Hepatocyte (in vitro differentiated cells): Measurements from ENCODE around the gene NKD1. TPM values are rescaled to one million over a fixed set of nuclear protein-coding genes. Genes with fewer than 3 reads are reported as not detected.

Experiments
- DNase-seq: peaks from one replicate; pipeline ENCODE4 v3.0.0-alpha.2; 2016; ENCODE audit warnings: low spot score
- H2AFZ ChIP-seq: fragments of 200-600 bp; sonication (generic); 2 replicates; pipeline ENCODE4 v1.6.0; 2016; ENCODE audit warnings: antibody characterized with exemption, mild to moderate bottlenecking
- H3K27ac ChIP-seq: fragments of 200-600 bp; sonication (generic); 2 replicates; pipeline ENCODE4 v1.5.1; 2016; ENCODE audit warnings: mild to moderate bottlenecking
- H3K27me3 ChIP-seq: fragments of 200-600 bp; sonication (generic); 2 replicates; pipeline ENCODE4 v1.6.1; 2016
- H3K36me3 ChIP-seq: fragments of 200-600 bp; sonication (generic); replicated peaks from 2 replicates; pipeline ENCODE4 v1.5.1; 2016; ENCODE audit warnings: low read depth; ENCODE audit not compliant: insufficient read depth
- H3K4me1 ChIP-seq: fragments of 200-600 bp; sonication (generic); 2 replicates; pipeline ENCODE4 v1.5.1; 2016; ENCODE audit warnings: mild to moderate bottlenecking, moderate library complexity; ENCODE audit not compliant: insufficient read depth
- H3K4me2 ChIP-seq: fragments of 200-600 bp; sonication (generic); 2 replicates; pipeline ENCODE4 v1.6.0; 2016
- H3K4me3 ChIP-seq: fragments of 200-600 bp; sonication (generic); 2 replicates; pipeline ENCODE4 v1.5.1; 2016; ENCODE audit warnings: mild to moderate bottlenecking
- H3K79me2 ChIP-seq: fragments of 200-600 bp; sonication (generic); 2 replicates; pipeline ENCODE4 v1.6.0; 2017; ENCODE audit warnings: mild to moderate bottlenecking
- H3K9me2 ChIP-seq: fragments of 200-600 bp; sonication (generic); replicated peaks from 2 replicates; pipeline ENCODE4 v1.6.0; 2017; ENCODE audit warnings: mild to moderate bottlenecking; ENCODE audit not compliant: insufficient read depth
- H3K9me3 ChIP-seq: fragments of 200-600 bp; sonication (generic); 2 replicates; pipeline ENCODE4 v1.5.1; 2016; ENCODE audit warnings: low read depth, mild to moderate bottlenecking
- H4K20me1 ChIP-seq: fragments of 200-600 bp; sonication (generic); 2 replicates; pipeline ENCODE4 v1.6.0; 2016; ENCODE audit warnings: mild to moderate bottlenecking; ENCODE audit not compliant: insufficient read depth, poor library complexity, severe bottlenecking
- CTCF ChIP-seq: fragments of 200-600 bp; sonication (generic); IDR thresholded peaks from 2 replicates; pipeline ENCODE4 v1.5.1; 2016; ENCODE audit warnings: antibody characterized with exemption, mild to moderate bottlenecking; ENCODE audit not compliant: poor library complexity
- EZH2 ChIP-seq: fragments of 200-600 bp; sonication (generic); IDR thresholded peaks from 2 replicates; pipeline ENCODE4 v1.6.1; 2016; ENCODE audit warnings: antibody characterized with exemption, mild to moderate bottlenecking, borderline replicate concordance
- EZH2phosphoT487 ChIP-seq: fragments of 200-600 bp; sonication (generic); IDR thresholded peaks from one replicate; pipeline ENCODE4 v1.6.1; 2018; ENCODE audit warnings: antibody characterized with exemption, mild to moderate bottlenecking, low read depth, moderate library complexity; ENCODE audit not compliant: unreplicated experiment, severe bottlenecking
- WGBS: methylation state at CpG from one replicate; pipeline ENCODE4 v1.1.6; 2016; ENCODE audit warnings: low lambda C conversion rate; ENCODE audit errors: missing lambda C conversion rate; 5-methylcytosine and 5-hydroxymethylcytosine counted together
- polyA plus RNA-seq: library from polyadenylated mRNA; unstranded; fragments of >200 nt; fragmentation: Nextera tagmentation; extraction: Ambion mirVana; gene quantifications from 2 replicates; pipeline ENCODE4 v1.2.1, GENCODE V29; 2016
- total RNA-seq: library from RNA; depleted of rRNA; stranded (reverse); fragments of >200 nt; gene quantifications from 2 replicates; pipeline ENCODE4 v1.2.3, GENCODE V29; 2014

NKD1 gene
- total and polyA plus RNA-seq, 2 experiments from 2014 or later, result 5.9 to 26.3 TPM

- 85% methylated on average over 17 of the region's 17 CpGs for WGBS
- no peaks in the 10 kb centered on the region for H3K9me3 ChIP-seq
- H3K27ac ChIP-seq, result no peak overlapping the region
- TF ChIP-seq EZH2 (no peak), EZH2phosphoT487 (no peak), CTCF (no peak)
- no peaks in the 10 kb centered on the region for H3K9me2 ChIP-seq
- no peak for DNase-seq
- H2AFZ ChIP-seq, result no peak overlapping the region
- H3K79me2 ChIP-seq, result no peaks in the 10 kb centered on the region
- H3K27me3 ChIP-seq, result no peaks in the 10 kb centered on the region
- H3K4me3 ChIP-seq, result no peak overlapping the region
- peaks cover 3% of the 10 kb centered on the region for H3K4me1 ChIP-seq
- no peak overlapping the region for H3K4me2 ChIP-seq
- H4K20me1 ChIP-seq, result no peaks in the 10 kb centered on the region
- H3K36me3 ChIP-seq, result no peaks in the 10 kb centered on the region
Observed at GRCh38 chr16:50635505-50636392, 87.6 kb downstream of the NKD1 start.

- H3K79me2 ChIP-seq, result no peaks in the 10 kb centered on the region
Observed at GRCh38 chr16:50636753-50637374, 88.7 kb downstream of the NKD1 start.

GRCh38 chr16:50637716-50638602 lies 89.8 kb downstream of the NKD1 start:
- no peak overlapping the region for H3K4me3 ChIP-seq
- H3K27me3 ChIP-seq, result no peaks in the 10 kb centered on the region
- H3K4me1 ChIP-seq, result no peaks in the 10 kb centered on the region
- H3K4me2 ChIP-seq, result no peak overlapping the region
- H3K79me2 ChIP-seq, result no peaks in the 10 kb centered on the region
- no peaks in the 10 kb centered on the region for H3K36me3 ChIP-seq
- no peak overlapping the region for H2AFZ ChIP-seq
- no peak for DNase-seq
- H3K9me3 ChIP-seq, result no peaks in the 10 kb centered on the region
- no peak overlapping the region for H3K27ac ChIP-seq
- no peak for TF ChIP-seq EZH2
- TF ChIP-seq CTCF, result no peak
- TF ChIP-seq EZH2phosphoT487, result no peak
- H4K20me1 ChIP-seq, result no peaks in the 10 kb centered on the region
- H3K9me2 ChIP-seq, result no peaks in the 10 kb centered on the region
- 73% methylated on average over 13 of the region's 13 CpGs for WGBS

More at GRCh38 chr16:50636753-50637374, 88.7 kb downstream of the NKD1 start:
- WGBS, result 92% methylated on average over 10 of the region's 10 CpGs
- TF ChIP-seq EZH2phosphoT487 (no peak), CTCF (no peak), EZH2 (no peak)
- Histone ChIP-seq H3K27ac (no peak overlapping the region), H4K20me1 (no peaks in the 10 kb centered on the region), H2AFZ (no peak overlapping the region), H3K9me2 (no peaks in the 10 kb centered on the region), H3K27me3 (no peaks in the 10 kb centered on the region), H3K9me3 (no peaks in the 10 kb centered on the region), H3K4me2 (no peak overlapping the region), H3K4me3 (no peak overlapping the region), H3K36me3 (no peaks in the 10 kb centered on the region), H3K4me1 (no peaks in the 10 kb centered on the region)
- DNase-seq, result no peak
